ENCODE results near the gene BICD1. TPM values are rescaled to one million over a fixed set of nuclear protein-coding genes. Genes with fewer than 3 reads are reported as not detected.
A peak's percentile ranks its signal among the peaks of the same experiment; 100 is the strongest.

Gene BICD1
- polyA plus RNA-seq, 6 donors from 2014 or later: 2.9 to 20.6 (median 13.1) TPM

DNA sequence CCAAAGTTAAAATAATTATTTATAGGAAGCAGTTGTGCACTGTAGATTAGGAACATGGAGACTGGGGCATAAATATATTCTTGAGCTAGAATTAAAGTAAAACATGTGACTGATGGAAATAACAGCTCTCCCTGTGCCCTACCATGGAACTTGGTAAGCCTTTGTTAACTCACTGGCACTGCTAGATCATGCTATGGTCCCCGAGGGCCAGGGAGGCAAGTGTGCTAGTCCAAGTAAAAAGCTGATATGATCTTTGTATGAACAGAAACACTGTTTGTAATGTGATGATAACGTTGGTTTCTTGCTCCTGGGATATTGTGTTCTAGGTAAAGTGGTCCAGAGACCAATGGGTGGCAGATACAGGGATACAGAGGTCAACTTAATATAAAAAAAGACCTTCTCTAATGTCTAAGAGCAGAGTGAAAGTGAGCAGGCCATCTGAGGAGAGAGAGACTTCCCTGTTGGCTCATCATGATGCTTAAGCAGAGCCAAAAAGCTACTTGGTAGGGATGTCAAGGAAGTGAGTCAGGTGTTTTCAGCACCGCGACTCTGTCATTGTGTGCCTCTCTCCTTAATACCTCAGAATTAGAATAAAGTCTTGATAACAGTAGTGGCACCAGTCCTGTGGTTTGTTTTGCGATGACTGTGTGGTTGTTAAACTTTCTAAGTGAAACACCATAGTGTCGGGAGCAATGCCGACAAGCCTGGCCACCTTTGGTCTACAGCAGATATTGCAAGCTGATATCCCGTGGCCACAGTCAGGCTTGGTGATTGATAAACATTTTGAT is 27.6 kb downstream of the BICD1 start:
- no peaks in the 10 kb centered on the region for H3K36me3 Mint-ChIP-seq
- ATAC-seq (ENCODE audit: low read depth in 2 of 2) (peak; percentile 44), DNase-seq (peak; percentile 38)
- H3K27me3 Mint-ChIP-seq: no peaks in the 10 kb centered on the region
- peak overlapping the region; percentile 18 to 81 (median 52) for H3K4me3 Mint-ChIP-seq
- no peaks in the 10 kb centered on the region for H3K9me3 Mint-ChIP-seq
- H3K4me1 Mint-ChIP-seq: peaks cover 30 to 55% (median 38%) of the 10 kb centered on the region in 3 donors
- peak overlapping the region; percentile 56 to 89 (median 87) for H3K27ac Mint-ChIP-seq

DNA sequence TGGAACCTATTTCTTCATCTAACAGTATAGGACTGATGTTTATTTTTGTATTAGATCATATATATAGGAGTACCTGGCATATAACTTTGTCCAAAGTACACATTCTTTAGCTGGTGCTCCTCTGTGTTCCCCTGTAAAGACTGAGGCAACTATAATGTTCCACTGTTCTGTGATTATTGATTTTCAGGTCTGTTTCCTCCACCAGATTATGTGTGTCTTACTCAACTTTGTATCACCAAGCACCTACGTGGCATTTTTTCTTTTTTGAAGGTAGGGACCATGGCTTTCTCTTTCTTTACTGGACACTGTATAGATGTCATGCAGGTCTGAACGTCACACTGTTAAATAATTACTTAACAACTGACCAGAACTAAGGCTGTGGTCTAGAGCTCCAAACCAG is 29.3 kb downstream of the BICD1 start:
- H3K36me3 Mint-ChIP-seq: no peaks in the 10 kb centered on the region
- DNase-seq: no peak
- ATAC-seq (ENCODE audit: low read depth in 2 of 2): no peak
- H3K27ac Mint-ChIP-seq: peak overlapping the region in 5 of 6 donors; percentile 4 to 79 (median 30)
- peak overlapping the region in 1 of 8 donors; percentile 24 for H3K4me3 Mint-ChIP-seq
- H3K9me3 Mint-ChIP-seq: no peaks in the 10 kb centered on the region
- H3K27me3 Mint-ChIP-seq: no peaks in the 10 kb centered on the region
- peaks cover 26 to 67% (median 45%) of the 10 kb centered on the region in 3 donors for H3K4me1 Mint-ChIP-seq

DNA sequence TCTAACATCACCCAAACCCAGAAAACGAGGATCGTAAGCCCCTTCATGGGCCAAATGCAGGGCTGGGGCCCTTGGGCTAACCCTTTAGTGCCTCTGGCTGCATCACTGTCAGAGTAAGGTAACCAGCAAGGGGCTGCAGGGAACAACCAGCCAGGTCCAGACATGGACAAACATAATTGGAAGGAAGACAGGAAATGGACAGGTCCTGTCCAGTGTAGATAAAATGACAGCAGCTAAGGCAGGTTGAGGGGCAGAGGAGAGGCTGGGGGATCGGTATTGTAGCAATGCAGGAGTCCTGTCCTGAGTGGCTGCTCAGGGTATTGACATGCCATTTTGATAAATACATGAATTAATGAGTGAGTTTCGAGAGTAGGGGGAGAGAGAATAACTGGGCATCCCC is 29.8 kb downstream of the BICD1 start:
- H3K4me1 Mint-ChIP-seq: peaks cover 26 to 72% (median 46%) of the 10 kb centered on the region in 3 donors
- no peak overlapping the region for H3K4me3 Mint-ChIP-seq
- ATAC-seq (ENCODE audit: low read depth in 2 of 2) (no peak), DNase-seq (no peak)
- no peaks in the 10 kb centered on the region for H3K36me3 Mint-ChIP-seq
- H3K27ac Mint-ChIP-seq: peak overlapping the region in 2 of 6 donors; percentile 66 to 79
- no peaks in the 10 kb centered on the region for H3K9me3 Mint-ChIP-seq
- H3K27me3 Mint-ChIP-seq: no peaks in the 10 kb centered on the region

DNA sequence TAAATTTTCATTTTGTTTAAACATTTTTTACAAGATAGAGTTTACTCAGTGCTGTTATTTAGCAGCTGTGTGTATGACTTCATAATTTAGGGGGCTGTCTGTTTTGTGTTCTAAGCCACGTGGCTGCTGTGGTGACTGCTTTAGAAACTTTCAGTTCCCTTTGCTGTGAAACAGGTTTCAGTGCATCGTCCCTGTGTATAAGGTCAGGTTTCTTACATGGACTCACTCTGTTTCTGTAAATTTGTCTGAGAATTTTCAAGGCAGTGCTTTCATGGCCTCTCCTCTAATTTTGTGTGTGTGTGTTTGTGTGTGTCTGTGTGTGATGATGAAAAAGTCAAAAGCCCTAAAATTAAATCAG is 32.4 kb downstream of the BICD1 start:
- Mint-ChIP-seq H3K27ac (peak overlapping the region; percentile 95 to 99 (median 98)), H3K4me3 (peak overlapping the region; percentile 74 to 98 (median 92)), H3K36me3 (no peaks in the 10 kb centered on the region), H3K27me3 (no peaks in the 10 kb centered on the region), H3K4me1 (peaks cover 20 to 64% (median 36%) of the 10 kb centered on the region in 3 donors), H3K9me3 (no peaks in the 10 kb centered on the region)
- DNase-seq: peak; percentile 82
- ATAC-seq (ENCODE audit: low read depth in 2 of 2): peak; percentile 90 to 91

DNA sequence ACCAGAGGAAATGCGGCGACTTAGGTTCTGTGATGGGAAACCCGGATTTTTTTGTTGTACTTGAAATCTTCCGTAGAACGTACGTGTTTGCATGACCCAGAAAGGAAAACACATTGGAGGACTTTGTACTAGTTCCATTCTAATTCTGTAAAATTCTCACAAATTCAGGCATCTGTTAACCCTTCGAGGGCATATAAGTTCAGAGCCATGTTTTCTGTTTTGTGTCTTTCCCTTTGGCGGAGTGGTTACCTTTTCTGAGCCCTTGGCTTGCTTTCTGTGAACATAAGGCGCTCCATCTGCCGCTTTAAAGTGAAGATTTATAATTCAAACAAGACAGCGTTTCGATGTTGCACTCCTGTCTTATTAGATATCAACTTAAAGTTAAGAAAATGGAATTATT is 34.2 kb downstream of the BICD1 start:
- peak overlapping the region; percentile 79 to 99 (median 97) for H3K27ac Mint-ChIP-seq
- no peak for ATAC-seq (ENCODE audit: low read depth in 2 of 2)
- peaks cover 15 to 49% (median 24%) of the 10 kb centered on the region in 3 donors for H3K4me1 Mint-ChIP-seq
- H3K27me3 Mint-ChIP-seq: no peaks in the 10 kb centered on the region
- H3K4me3 Mint-ChIP-seq: peak overlapping the region in 5 of 8 donors; percentile 37 to 98 (median 74)
- no peaks in the 10 kb centered on the region for H3K9me3 Mint-ChIP-seq
- no peaks in the 10 kb centered on the region for H3K36me3 Mint-ChIP-seq
- no peak for DNase-seq

DNA sequence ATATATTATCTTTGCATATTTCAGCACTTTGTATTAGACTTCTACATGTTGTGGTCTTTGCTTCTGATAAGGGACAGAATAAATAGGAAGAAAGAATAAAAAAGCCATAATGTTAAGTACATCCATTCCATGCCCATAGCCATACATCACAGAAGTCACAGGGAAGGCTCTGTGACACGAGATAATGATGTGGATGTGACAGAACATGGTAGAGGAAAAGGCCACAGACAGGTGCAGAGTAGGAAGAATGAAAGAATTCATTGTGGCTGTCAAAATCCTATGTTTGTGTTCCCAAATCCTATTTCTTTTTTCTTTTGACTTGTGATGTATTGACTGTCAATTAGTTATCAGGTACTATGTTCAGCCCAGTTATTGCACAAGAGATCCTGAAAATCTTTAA is 38.4 kb downstream of the BICD1 start:
- H3K36me3 Mint-ChIP-seq: peaks cover 7 to 8% of the 10 kb centered on the region in 2 donors
- no peak for DNase-seq
- H3K4me1 Mint-ChIP-seq: peaks cover 4 to 22% (median 8%) of the 10 kb centered on the region in 3 donors
- H3K9me3 Mint-ChIP-seq: peaks cover 0 to 2% (median 0%) of the 10 kb centered on the region in 7 donors
- no peak for ATAC-seq (ENCODE audit: low read depth in 2 of 2)
- no peak overlapping the region for H3K27ac Mint-ChIP-seq
- no peaks in the 10 kb centered on the region for H3K27me3 Mint-ChIP-seq
- H3K4me3 Mint-ChIP-seq: no peak overlapping the region

DNA sequence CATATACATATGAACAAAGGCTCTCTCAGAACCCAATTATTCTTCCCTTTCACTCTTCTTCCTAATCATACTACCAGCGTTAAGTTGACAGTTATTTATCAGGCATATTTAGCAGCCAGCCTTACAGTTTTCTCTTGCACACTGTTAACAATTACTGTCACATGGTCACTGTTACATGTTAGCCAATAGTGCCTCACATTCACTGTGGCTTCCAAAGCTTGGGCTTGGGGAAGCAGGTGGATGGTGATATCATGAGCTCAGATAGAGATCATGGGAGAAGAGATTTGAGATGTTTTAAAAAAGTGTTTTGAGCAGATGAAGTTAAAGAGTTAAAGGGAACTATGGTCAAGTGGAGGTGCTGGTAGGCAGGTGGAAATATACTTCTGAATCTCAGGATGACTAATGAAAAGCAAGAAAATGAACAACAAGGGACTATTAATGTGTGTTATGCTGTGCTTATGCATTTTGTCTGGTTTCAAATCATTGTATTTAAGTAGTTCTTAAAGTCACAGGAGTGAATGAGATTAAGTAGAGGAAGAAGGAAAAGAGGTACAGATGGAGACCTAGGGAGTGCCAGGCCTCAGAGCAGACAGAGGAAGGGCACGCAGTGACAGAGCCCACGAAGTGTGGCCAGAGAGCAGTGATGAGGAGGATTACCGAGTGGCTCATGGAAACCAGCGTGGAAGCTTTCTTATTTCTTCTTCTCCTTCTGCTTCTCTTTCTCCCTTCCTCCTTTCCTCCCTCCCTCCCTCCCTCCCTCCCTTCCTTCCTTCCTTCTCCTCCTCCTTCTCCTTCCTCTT is 39.6 kb downstream of the BICD1 start:
- DNase-seq (no peak), ATAC-seq (ENCODE audit: low read depth in 2 of 2) (no peak)
- Mint-ChIP-seq H3K4me1 (peaks cover 5 to 17% (median 12%) of the 10 kb centered on the region in 3 donors), H3K27ac (peak overlapping the region in 2 of 6 donors; percentile 92 to 94), H3K27me3 (no peaks in the 10 kb centered on the region), H3K36me3 (peaks cover 11% of the 10 kb centered on the region in 2 donors), H3K4me3 (no peak overlapping the region), H3K9me3 (peaks cover 0 to 2% (median 0%) of the 10 kb centered on the region in 7 donors)

DNA sequence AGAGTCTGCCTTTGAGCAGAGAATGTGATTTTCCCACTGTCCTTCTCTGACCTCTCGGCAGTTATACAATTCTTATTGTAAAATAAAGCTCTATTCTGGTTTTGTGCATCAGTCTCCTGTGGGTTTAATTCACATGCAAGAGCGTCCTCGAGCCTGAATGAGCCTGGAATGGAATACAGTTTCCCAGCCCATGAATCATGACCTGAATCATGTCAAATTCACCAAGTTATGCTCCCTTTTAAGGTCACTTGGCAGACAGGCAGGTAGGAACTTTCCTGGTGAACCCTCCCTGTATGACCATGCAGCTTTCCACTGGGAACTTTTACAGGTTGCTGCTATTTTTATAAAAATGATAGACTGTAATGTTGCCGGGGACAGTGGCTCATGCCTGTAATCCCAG is 41.7 kb downstream of the BICD1 start:
- ATAC-seq (ENCODE audit: low read depth in 2 of 2): no peak
- no peak overlapping the region for H3K27ac Mint-ChIP-seq

DNA sequence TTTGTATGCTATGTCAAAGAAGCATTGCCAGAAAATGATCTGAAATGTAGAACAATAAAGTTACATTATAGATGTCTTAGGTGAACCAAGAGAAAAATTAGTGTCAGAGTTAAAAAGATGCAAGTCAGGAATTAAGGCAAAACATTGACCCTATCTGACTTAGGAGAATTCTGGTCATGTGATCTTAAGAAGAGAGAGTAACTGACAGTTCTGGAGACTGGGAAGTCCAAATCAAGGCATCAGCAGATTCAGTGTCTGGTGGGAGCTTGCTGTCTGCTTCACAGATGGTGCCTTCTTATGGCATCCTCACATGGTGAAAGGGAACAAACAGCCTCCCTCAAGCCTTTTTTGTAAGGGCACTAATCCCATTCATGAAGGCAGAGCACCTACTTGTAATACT is 42.8 kb downstream of the BICD1 start:
- peaks cover 11% of the 10 kb centered on the region in 2 donors for H3K36me3 Mint-ChIP-seq
- no peaks in the 10 kb centered on the region for H3K27me3 Mint-ChIP-seq
- no peak overlapping the region for H3K4me3 Mint-ChIP-seq
- peaks cover 4 to 19% (median 6%) of the 10 kb centered on the region in 3 donors for H3K4me1 Mint-ChIP-seq
- DNase-seq: no peak
- peaks cover 0 to 5% (median 0%) of the 10 kb centered on the region in 7 donors for H3K9me3 Mint-ChIP-seq
- no peak overlapping the region for H3K27ac Mint-ChIP-seq
- ATAC-seq (ENCODE audit: low read depth in 2 of 2): no peak

More for the DNA sequence above, 41.7 kb downstream of the BICD1 start:
- Mint-ChIP-seq H3K9me3 (peaks cover 0 to 5% (median 0%) of the 10 kb centered on the region in 7 donors), H3K4me3 (no peak overlapping the region), H3K4me1 (peaks cover 4 to 16% (median 6%) of the 10 kb centered on the region in 3 donors), H3K27me3 (no peaks in the 10 kb centered on the region), H3K36me3 (peaks cover 11% of the 10 kb centered on the region in 2 donors)
- DNase-seq: no peak

DNA sequence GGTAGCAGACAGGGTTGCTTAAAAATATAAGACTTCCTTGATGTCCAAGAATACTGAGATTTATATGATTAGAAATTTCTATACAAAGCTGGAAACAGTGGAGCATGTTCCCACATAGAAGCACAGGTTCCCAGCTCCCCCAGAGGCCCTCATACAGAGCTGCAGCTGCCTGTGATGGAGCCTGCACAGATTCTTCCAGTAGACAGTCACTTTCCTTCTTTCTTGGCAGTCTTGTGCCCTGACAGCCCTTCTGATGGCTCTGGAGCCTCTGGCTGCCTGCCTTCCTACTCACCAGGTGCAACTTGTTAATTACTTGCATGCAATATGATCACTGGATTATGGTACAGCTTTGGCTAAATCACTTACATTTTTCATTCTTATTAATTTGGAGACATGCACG is 44.4 kb downstream of the BICD1 start:
- Mint-ChIP-seq H3K9me3 (peaks cover 0 to 5% (median 0%) of the 10 kb centered on the region in 7 donors), H3K4me3 (no peak overlapping the region)

DNA sequence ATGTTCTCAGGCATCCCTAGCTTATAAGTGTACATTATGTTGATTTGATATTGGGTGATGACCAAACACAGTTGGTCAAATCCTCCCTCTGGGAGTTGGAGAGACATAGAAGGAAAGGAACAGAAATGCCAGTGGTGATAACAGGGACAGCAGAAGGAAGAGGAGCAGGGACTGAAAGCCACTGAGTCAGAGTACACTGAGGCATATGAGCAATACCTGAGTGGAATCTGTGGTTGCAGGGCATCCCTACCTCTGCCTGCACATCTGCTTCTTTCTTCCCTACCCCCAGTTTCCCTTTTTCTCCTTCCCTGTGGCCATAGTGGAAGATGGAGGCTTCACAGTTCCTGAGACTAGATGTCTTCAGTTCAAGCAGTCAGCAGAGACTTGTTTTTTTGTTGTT is 44.9 kb downstream of the BICD1 start:
- H3K4me3 Mint-ChIP-seq: no peak overlapping the region
- H3K4me1 Mint-ChIP-seq: peaks cover 4 to 21% (median 6%) of the 10 kb centered on the region in 3 donors
- H3K9me3 Mint-ChIP-seq: peaks cover 0 to 5% (median 0%) of the 10 kb centered on the region in 7 donors
- peaks cover 11% of the 10 kb centered on the region in 2 donors for H3K36me3 Mint-ChIP-seq
- H3K27me3 Mint-ChIP-seq: no peaks in the 10 kb centered on the region
- no peak for DNase-seq
- ATAC-seq (ENCODE audit: low read depth in 2 of 2): no peak
- H3K27ac Mint-ChIP-seq: peak overlapping the region in 1 of 6 donors; percentile 8

More for the DNA sequence above, 44.4 kb downstream of the BICD1 start:
- Mint-ChIP-seq H3K27me3 (no peaks in the 10 kb centered on the region), H3K36me3 (peaks cover 11% of the 10 kb centered on the region in 2 donors), H3K27ac (peak overlapping the region in 1 of 6 donors; percentile 8), H3K4me1 (peaks cover 4 to 21% (median 6%) of the 10 kb centered on the region in 3 donors)
- no peak for DNase-seq
- ATAC-seq (ENCODE audit: low read depth in 2 of 2): no peak

DNA sequence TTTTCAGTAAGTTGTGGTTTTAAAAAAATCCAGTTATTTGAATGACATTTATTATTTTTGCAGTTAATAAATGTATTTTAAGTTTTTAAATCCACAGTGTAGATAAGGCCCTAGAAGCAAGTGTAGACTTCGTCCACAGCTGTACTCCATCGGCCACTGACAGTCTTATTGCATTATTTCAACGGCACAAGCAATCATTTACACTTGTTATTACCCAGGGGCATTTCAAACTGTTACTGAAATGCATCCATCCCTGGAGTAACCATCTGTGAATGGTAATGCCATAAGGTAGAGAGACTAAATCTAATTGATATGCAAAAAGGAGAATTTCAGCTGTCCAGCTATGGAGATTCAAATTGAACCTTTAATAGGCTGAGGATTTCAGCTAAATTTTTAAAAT is 48.4 kb downstream of the BICD1 start:
- Mint-ChIP-seq H3K4me3 (no peak overlapping the region), H3K4me1 (peaks cover 2 to 20% (median 4%) of the 10 kb centered on the region in 3 donors), H3K9me3 (peaks cover 0 to 3% (median 0%) of the 10 kb centered on the region in 7 donors), H3K36me3 (peaks cover 3 to 4% of the 10 kb centered on the region in 2 donors), H3K27ac (peak overlapping the region in 1 of 6 donors; percentile 27), H3K27me3 (no peaks in the 10 kb centered on the region)
- ATAC-seq (ENCODE audit: low read depth in 2 of 2): no peak
- DNase-seq: no peak

DNA sequence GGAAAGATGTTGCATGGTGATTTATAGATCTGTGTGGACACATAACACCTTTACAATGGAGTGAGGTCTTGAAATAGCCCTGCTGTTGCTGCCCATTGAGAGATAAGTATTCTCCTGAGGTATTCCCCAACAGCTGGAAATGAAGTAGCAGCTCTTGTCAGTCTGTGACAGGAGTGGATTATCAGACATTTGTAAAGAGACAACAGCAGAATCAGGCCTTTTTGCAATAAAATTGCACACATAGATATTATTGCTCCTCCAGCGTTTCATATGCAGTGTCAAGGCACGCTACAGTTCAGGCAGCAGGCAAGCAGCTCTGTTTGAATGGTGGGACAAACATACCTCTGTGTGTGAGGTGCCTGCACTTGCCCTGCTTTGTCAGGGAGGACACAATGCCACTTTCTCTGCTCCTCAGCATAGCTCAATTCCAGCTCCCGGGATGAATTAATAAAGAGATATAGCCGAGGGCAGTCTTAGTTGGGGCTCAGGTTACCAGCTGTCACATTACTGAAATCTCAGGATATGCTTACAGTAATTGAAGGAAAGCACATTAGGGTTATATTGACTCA is 49.4 kb downstream of the BICD1 start:
- Mint-ChIP-seq H3K27ac (peak overlapping the region in 1 of 6 donors; percentile 14), H3K36me3 (no peaks in the 10 kb centered on the region), H3K4me3 (no peak overlapping the region), H3K9me3 (peaks cover 0 to 3% (median 0%) of the 10 kb centered on the region in 7 donors), H3K27me3 (no peaks in the 10 kb centered on the region), H3K4me1 (peaks cover 0 to 13% (median 4%) of the 10 kb centered on the region in 3 donors)
- DNase-seq (no peak), ATAC-seq (ENCODE audit: low read depth in 2 of 2) (no peak)
